ENCODE measurements around the gene MBTD1. TPM values are rescaled to one million over a fixed set of nuclear protein-coding genes. Genes with fewer than 3 reads are reported as not detected.
"Not testable (repeated sequence)": the region's sequence is repeated elsewhere in the genome, so short reads cannot be mapped to it uniquely, and the experiment has no call there.

Gene MBTD1
- polyA plus RNA-seq, 4 donors, result 41.9 to 65.2 (median 51.3) TPM

GRCh38 chr17:51256101-51256500 lies 3.7 kb downstream of the MBTD1 start:
- no peak for DNase-seq (ENCODE audit: low read depth in 4 of 4, low spot score in 2 of 4)

- DNase-seq (ENCODE audit: low read depth in 4 of 4, low spot score in 2 of 4), result no peak
Measured at GRCh38 chr17:51255673-51256072, 4.2 kb downstream of the MBTD1 start.

- no peak for DNase-seq (ENCODE audit: low read depth in 4 of 4, low spot score in 2 of 4)
Measured at GRCh38 chr17:51251010-51251409, 8.8 kb downstream of the MBTD1 start.

GRCh38 chr17:51250314-51250840 lies 9.5 kb downstream of the MBTD1 start:
- DNase-seq (ENCODE audit: low read depth in 4 of 4, low spot score in 2 of 4), result no peak

GRCh38 chr17:51245535-51245934 lies 14.3 kb downstream of the MBTD1 start:
- no peak for DNase-seq (ENCODE audit: low read depth in 4 of 4, low spot score in 2 of 4)

GRCh38 chr17:51244041-51244440 lies 15.8 kb downstream of the MBTD1 start:
- no peak for DNase-seq (ENCODE audit: low read depth in 4 of 4, low spot score in 2 of 4)

- DNase-seq (ENCODE audit: low read depth in 4 of 4, low spot score in 2 of 4), result no peak
Measured at GRCh38 chr17:51240275-51240674, 19.6 kb downstream of the MBTD1 start.

GRCh38 chr17:51238255-51238887 lies 21.5 kb downstream of the MBTD1 start:
- no peak for DNase-seq (ENCODE audit: low read depth in 4 of 4, low spot score in 2 of 4)

GRCh38 chr17:51234162-51234561 lies 25.7 kb downstream of the MBTD1 start:
- no peak for DNase-seq (ENCODE audit: low read depth in 4 of 4, low spot score in 2 of 4)

- no peak for DNase-seq (ENCODE audit: low read depth in 4 of 4, low spot score in 2 of 4)
Measured at GRCh38 chr17:51231999-51232398, 27.9 kb downstream of the MBTD1 start.

- no peak for DNase-seq (ENCODE audit: low read depth in 4 of 4, low spot score in 2 of 4)
Measured at GRCh38 chr17:51230306-51230705, 29.5 kb downstream of the MBTD1 start.

GRCh38 chr17:51229889-51230288 lies 30.0 kb downstream of the MBTD1 start:
- no peak for DNase-seq (ENCODE audit: low read depth in 4 of 4, low spot score in 2 of 4)

- DNase-seq (ENCODE audit: low read depth in 4 of 4, low spot score in 2 of 4), result no peak
Measured at GRCh38 chr17:51228161-51228560, 31.7 kb downstream of the MBTD1 start.

GRCh38 chr17:51225523-51225922 lies 34.3 kb downstream of the MBTD1 start:
- not testable (repeated sequence) for DNase-seq (ENCODE audit: low read depth in 4 of 4, low spot score in 2 of 4)

GRCh38 chr17:51224402-51225262 lies 35.2 kb downstream of the MBTD1 start:
- no peak for DNase-seq (ENCODE audit: low read depth in 4 of 4, low spot score in 2 of 4)

- no peak for DNase-seq (ENCODE audit: low read depth in 4 of 4, low spot score in 2 of 4)
Measured at GRCh38 chr17:51221322-51221721, 38.5 kb downstream of the MBTD1 start.

GRCh38 chr17:51217946-51218345 lies 41.9 kb downstream of the MBTD1 start:
- DNase-seq (ENCODE audit: low read depth in 4 of 4, low spot score in 2 of 4), result no peak

GRCh38 chr17:51214920-51215319 lies 44.9 kb downstream of the MBTD1 start:
- DNase-seq (ENCODE audit: low read depth in 4 of 4, low spot score in 2 of 4), result no peak

- no peak for DNase-seq (ENCODE audit: low read depth in 4 of 4, low spot score in 2 of 4)
Measured at GRCh38 chr17:51203838-51204237, 56.0 kb downstream of the MBTD1 start.

- no peak for DNase-seq (ENCODE audit: low read depth in 4 of 4, low spot score in 2 of 4)
Measured at GRCh38 chr17:51200846-51201245, 59.0 kb downstream of the MBTD1 start.

- DNase-seq (ENCODE audit: low read depth in 4 of 4, low spot score in 2 of 4), result no peak
Measured at GRCh38 chr17:51200295-51200694, 59.6 kb downstream of the MBTD1 start.

GRCh38 chr17:51197754-51198153 lies 62.1 kb downstream of the MBTD1 start:
- no peak for DNase-seq (ENCODE audit: low read depth in 4 of 4, low spot score in 2 of 4)
